Heart left ventricle (tissue), 16 donors: ENCODE data around the gene ECT2. TPM values are rescaled to one million over a fixed set of nuclear protein-coding genes. Genes with fewer than 3 reads are reported as not detected.

Experiments used
- ATAC-seq, 4 donors: fragments of 200-7000 bp; cut with Tn5 transposase; one replicate each; pipeline ENCODE4 v1.9.1; 2020 to 2022; ENCODE audit warnings: moderate library complexity in 4 of 4, mild to moderate bottlenecking in 3 of 4, moderate number of reproducible peaks in 1 of 4
- DNase-seq, 5 donors: peaks; one replicate each; pipeline ENCODE4 v3.0.0-alpha.2; 2020
- H3K27ac ChIP-seq, 12 donors: fragments of 200-600 bp; sonication (generic) in 4 of 12; one replicate each; pipeline versions ENCODE4 v1.5.0 to v1.8.0; 2016 to 2022; ENCODE audit warnings: mild to moderate bottlenecking in 2 of 12
- H3K27me3 ChIP-seq, 9 donors: fragments of 200-600 bp; sonication (generic) in 2 of 9; one replicate each; pipeline versions ENCODE4 v1.5.1 to v1.8.0; 2016 to 2022; ENCODE audit warnings: mild to moderate bottlenecking in 3 of 9
- H3K36me3 ChIP-seq, 9 donors: fragments of 200-600 bp; sonication (generic) in 2 of 9; one replicate each; pipeline versions ENCODE4 v1.5.0 to v1.8.0; 2018 to 2022; ENCODE audit warnings: mild to moderate bottlenecking in 2 of 9
- H3K4me1 ChIP-seq, 12 donors: fragments of 200-600 bp; sonication (generic) in 4 of 12; one replicate each; pipeline versions ENCODE4 v1.5.0 to v1.8.0; 2016 to 2022; ENCODE audit warnings: mild to moderate bottlenecking in 3 of 12
- H3K4me3 ChIP-seq, 12 donors: fragments of 200-600 bp; sonication (generic) in 4 of 12; one replicate each; pipeline versions ENCODE4 v1.5.0 to v1.8.0; 2017 to 2022; ENCODE audit warnings: mild to moderate bottlenecking in 9 of 12, moderate library complexity in 4 of 12
- H3K9me3 ChIP-seq, 12 donors: fragments of 200-600 bp; sonication (generic) in 4 of 12; one replicate each; pipeline versions ENCODE4 v1.5.0 to v1.8.0; 2016 to 2022; ENCODE audit warnings: mild to moderate bottlenecking in 1 of 12
- POLR2A ChIP-seq, 2 donors: fragments of 450-650 bp; IDR thresholded peaks; one replicate each; pipeline ENCODE4 v1.6.1; 2017; ENCODE audit warnings: antibody characterized with exemption in 2 of 2, mild to moderate bottlenecking in 2 of 2, moderate library complexity in 2 of 2
- WGBS, 4 donors: extraction: QIAGEN DNeasy Blood & Tissue Kit in 2 of 4; methylation state at CpG; one replicate each; pipeline versions ENCODE4 v1.1.5 to v1.1.7; 2013 to 2018; 5-methylcytosine and 5-hydroxymethylcytosine counted together
- intact Hi-C, 10 donors: fragments of 100-400 bp; cut with DNase I; formaldehyde crosslinking; loops; one replicate each; pipeline versions ENCODE4 v1.11.1 to v1.14.2; 2022
- polyA plus RNA-seq, 2 donors: library from polyadenylated mRNA; stranded (reverse); fragments of 200-250 nt; gene quantifications; one replicate each; pipeline ENCODE4 v1.2.3, GENCODE V29; 2013
- total RNA-seq, 9 donors: library from RNA; depleted of rRNA in 2 of 9; stranded (reverse); fragments of >200 nt in 2 of 9; fragmentation: NEBNext Ultra II Directional in 3 of 9; extraction: Animal tissue kit (Norgen Biotek cat#: 25700) in 3 of 9; gene quantifications; one replicate each; pipeline versions ENCODE4 v1.1.0 to v1.2.4, GENCODE V29; 2016 to 2023
- TF ChIP-seq, protein P1 (sequence below), 12 donors: fragments of 200-600 bp; sonication (generic) in 4 of 12; IDR thresholded peaks; one replicate each; pipeline versions ENCODE4 v1.5.0 to v1.8.0; 2018 to 2022; ENCODE audit warnings: antibody characterized with exemption in 12 of 12, mild to moderate bottlenecking in 5 of 12
- donor health status: ischemic (EF 13 %, LVEDD 7.1; RV severe dilation, severe dysfunction).
- donor health status: healthy with polysubstance abuse.
- donor health status: DM: no; HTN: yes; CAD: no.
- donor health status: DM: no; HTN: no; CAD: no.
- donor health status: ischemic (EF 25% LVEDD 6.9; RV normal size, moderate dysfunction).
- donor health status: ischemic (EF 25% LVEDD 5.7; RV mildly dilated, moderate dysfunction).
- donor health status: healthy.
- donor health status: DM: yes; HTN: yes; CAD: no.
- donor health status: ischemic (EF 35%, LVEDD 5.7; RV mildly dilated, moderate dysfunction).
- donor health status: nonischemic (EF 11% LVEDD 7.7; RV severe dilation, severe dysfunction).
- donor health status: DM: yes; HTN: yes; CAD: no.
- donor health status: PGD.
- donor health status: ischemic (EF 29% LVEDD 5.4; RV normal size, mild dysfunction).
- donor health status: nonischemic (EF 23%, LVEDD 6.1; RV moderate dilation, normal function).

ECT2 gene
- total and polyA plus RNA-seq, 11 donors: 1.6 to 9.1 (median 4.4) TPM

- 20 to 42% (median 30%) methylated on average over 4 of the region's 4 CpGs for WGBS, 4 donors
- TF ChIP-seq, protein P1, sequence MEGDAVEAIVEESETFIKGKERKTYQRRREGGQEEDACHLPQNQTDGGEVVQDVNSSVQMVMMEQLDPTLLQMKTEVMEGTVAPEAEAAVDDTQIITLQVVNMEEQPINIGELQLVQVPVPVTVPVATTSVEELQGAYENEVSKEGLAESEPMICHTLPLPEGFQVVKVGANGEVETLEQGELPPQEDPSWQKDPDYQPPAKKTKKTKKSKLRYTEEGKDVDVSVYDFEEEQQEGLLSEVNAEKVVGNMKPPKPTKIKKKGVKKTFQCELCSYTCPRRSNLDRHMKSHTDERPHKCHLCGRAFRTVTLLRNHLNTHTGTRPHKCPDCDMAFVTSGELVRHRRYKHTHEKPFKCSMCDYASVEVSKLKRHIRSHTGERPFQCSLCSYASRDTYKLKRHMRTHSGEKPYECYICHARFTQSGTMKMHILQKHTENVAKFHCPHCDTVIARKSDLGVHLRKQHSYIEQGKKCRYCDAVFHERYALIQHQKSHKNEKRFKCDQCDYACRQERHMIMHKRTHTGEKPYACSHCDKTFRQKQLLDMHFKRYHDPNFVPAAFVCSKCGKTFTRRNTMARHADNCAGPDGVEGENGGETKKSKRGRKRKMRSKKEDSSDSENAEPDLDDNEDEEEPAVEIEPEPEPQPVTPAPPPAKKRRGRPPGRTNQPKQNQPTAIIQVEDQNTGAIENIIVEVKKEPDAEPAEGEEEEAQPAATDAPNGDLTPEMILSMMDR (IDR thresholded peaks at IDR 0.05): no peak
- no peak for TF ChIP-seq POLR2A (IDR thresholded peaks at IDR 0.05)
- ATAC-seq (no peak), DNase-seq (no peak)
- no peak overlapping the region for H3K4me3 ChIP-seq
- no peak overlapping the region for H3K27ac ChIP-seq
- H3K4me1 ChIP-seq: peaks cover 0 to 4% (median 0%) of the 10 kb centered on the region in 12 donors
- no peaks in the 10 kb centered on the region for H3K36me3 ChIP-seq
- H3K27me3 ChIP-seq: no peaks in the 10 kb centered on the region
- intact Hi-C loops: loop anchor here in 9 of 10 donors (5.0 to 10.0 kb wide), 3 partner anchors 198 to 208 kb away; no protein-coding TSS in a partner anchor
- H3K9me3 ChIP-seq: no peaks in the 10 kb centered on the region
Observed at GRCh38 chr3:172839679-172840078, 89.2 kb downstream of the ECT2 start.

DNA sequence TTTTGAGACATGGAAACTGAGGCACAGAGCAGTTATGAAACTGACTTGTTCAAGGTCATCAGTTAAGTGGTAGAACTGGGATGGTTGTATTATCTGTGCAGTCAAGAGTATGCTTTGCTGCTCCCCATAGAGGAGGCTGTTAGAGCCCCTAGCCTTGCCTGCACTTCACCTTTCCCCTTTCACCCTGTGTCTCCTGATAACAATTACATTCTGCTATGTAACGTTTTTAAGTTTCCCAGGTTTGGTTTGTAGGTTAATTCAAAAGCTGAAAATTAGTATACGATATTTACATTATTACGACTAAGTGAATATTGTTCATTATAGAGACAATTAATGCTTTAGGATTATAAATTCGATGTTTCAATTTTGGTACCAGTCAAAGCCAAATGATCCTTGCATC lies 89.9 kb downstream of the ECT2 start:
- Histone ChIP-seq H3K4me1 (peaks cover 0 to 4% (median 0%) of the 10 kb centered on the region in 12 donors), H3K36me3 (no peaks in the 10 kb centered on the region), H3K4me3 (no peak overlapping the region), H3K9me3 (no peaks in the 10 kb centered on the region), H3K27me3 (no peaks in the 10 kb centered on the region), H3K27ac (no peak overlapping the region)
- WGBS, 4 donors: 71 to 86% (median 81%) methylated on average over 4 of the region's 4 CpGs
- TF ChIP-seq, protein P1 (IDR thresholded peaks at IDR 0.05): no peak
- no peak for TF ChIP-seq POLR2A (IDR thresholded peaks at IDR 0.05)
- intact Hi-C loops: no loop called here
- ATAC-seq (no peak), DNase-seq (no peak)

- WGBS, 4 donors: 56 to 68% (median 60%) methylated on average over 4 of the region's 4 CpGs
- Histone ChIP-seq H3K9me3 (no peaks in the 10 kb centered on the region), H3K4me1 (peaks cover 0 to 4% (median 0%) of the 10 kb centered on the region in 12 donors), H3K27me3 (no peaks in the 10 kb centered on the region), H3K4me3 (no peak overlapping the region), H3K27ac (no peak overlapping the region), H3K36me3 (no peaks in the 10 kb centered on the region)
- intact Hi-C loops: no loop called here
- ATAC-seq (no peak), DNase-seq (no peak)
- TF ChIP-seq POLR2A (IDR thresholded peaks at IDR 0.05): no peak
- TF ChIP-seq, protein P1 (IDR thresholded peaks at IDR 0.05): no peak
Observed at GRCh38 chr3:172840913-172841312, 90.4 kb downstream of the ECT2 start.

DNA sequence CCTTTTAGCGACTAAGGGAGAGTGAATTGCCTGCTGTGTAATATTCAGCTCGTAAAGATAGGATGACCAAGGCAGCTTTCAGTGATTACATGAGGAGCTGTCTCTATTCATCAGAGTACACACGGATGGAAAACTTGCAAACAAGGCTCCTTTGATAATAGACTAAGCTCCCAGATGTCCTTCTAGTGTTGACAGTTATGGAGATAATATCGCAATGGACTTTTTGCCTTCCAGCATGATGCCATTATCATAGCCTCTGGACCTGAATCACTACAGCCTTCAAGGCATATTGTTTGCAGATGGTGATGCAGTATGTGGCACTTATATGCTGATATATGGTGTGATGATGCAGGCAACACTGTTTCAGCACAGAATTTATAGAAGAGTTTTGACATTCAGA lies 93.9 kb downstream of the ECT2 start:
- intact Hi-C loops: no loop called here
- H3K27ac ChIP-seq: no peak overlapping the region
- WGBS, 4 donors: 28 to 39% (median 33%) methylated on average over 4 of the region's 4 CpGs
- no peak for DNase-seq
- no peaks in the 10 kb centered on the region for H3K27me3 ChIP-seq
- no peak for TF ChIP-seq POLR2A (IDR thresholded peaks at IDR 0.05)
- TF ChIP-seq, protein P1 (IDR thresholded peaks at IDR 0.05): no peak
- no peaks in the 10 kb centered on the region for H3K9me3 ChIP-seq
- H3K4me3 ChIP-seq: no peak overlapping the region
- ATAC-seq: peak in 2 of 4 donors; percentile 20 to 38
- H3K36me3 ChIP-seq: no peaks in the 10 kb centered on the region
- peaks cover 0 to 4% (median 0%) of the 10 kb centered on the region in 12 donors for H3K4me1 ChIP-seq
